GM21390 (cell line): ENCODE data around the gene IFNAR2.

ENCODE experiments used
- ATAC-seq: cut with Tn5 transposase; IDR thresholded peaks from one replicate; pipeline ENCODE4 v1.9.1; 2021; ENCODE audit not compliant: unreplicated experiment

The IFNAR2 gene

GRCh38 chr21:33229784-33230544 lies at the start of gene IFNAR2:
TSS of gene IFNAR2 (plus strand) at chr21:33229938. CDS start at chr21:33241923, 11,985 bp downstream.
- peak; percentile 68 for ATAC-seq

GRCh38 chr21:33185852-33186251 lies 43.9 kb upstream of the IFNAR2 start:
- ATAC-seq, result no peak

GRCh38 chr21:33187276-33187675 lies 42.5 kb upstream of the IFNAR2 start:
- no peak for ATAC-seq

- no peak for ATAC-seq
Observed at GRCh38 chr21:33189237-33189636, 40.5 kb upstream of the IFNAR2 start.

- no peak for ATAC-seq
Observed at GRCh38 chr21:33189824-33190223, 39.9 kb upstream of the IFNAR2 start.

- ATAC-seq, result no peak
Observed at GRCh38 chr21:33196941-33197374, 32.8 kb upstream of the IFNAR2 start.

- no peak for ATAC-seq
Observed at GRCh38 chr21:33197496-33197895, 32.2 kb upstream of the IFNAR2 start.

GRCh38 chr21:33198346-33199099 lies 31.2 kb upstream of the IFNAR2 start:
- ATAC-seq, result no peak

- ATAC-seq, result no peak
Observed at GRCh38 chr21:33199100-33199464, 30.7 kb upstream of the IFNAR2 start.

- ATAC-seq, result peak; percentile 62
Observed at GRCh38 chr21:33199516-33200217, 30.1 kb upstream of the IFNAR2 start.

- ATAC-seq, result no peak
Observed at GRCh38 chr21:33201956-33202355, 27.8 kb upstream of the IFNAR2 start.

- ATAC-seq, result no peak
Observed at GRCh38 chr21:33202464-33203363, 27.0 kb upstream of the IFNAR2 start.

GRCh38 chr21:33203371-33203724 lies 26.4 kb upstream of the IFNAR2 start:
- no peak for ATAC-seq

GRCh38 chr21:33205476-33205875 lies 24.3 kb upstream of the IFNAR2 start:
- no peak for ATAC-seq

- ATAC-seq, result no peak
Observed at GRCh38 chr21:33206771-33207281, 22.9 kb upstream of the IFNAR2 start.

- no peak for ATAC-seq
Observed at GRCh38 chr21:33207449-33208149, 22.1 kb upstream of the IFNAR2 start.

GRCh38 chr21:33208534-33208933 lies 21.2 kb upstream of the IFNAR2 start:
- no peak for ATAC-seq

GRCh38 chr21:33211305-33211704 lies 18.4 kb upstream of the IFNAR2 start:
- no peak for ATAC-seq

GRCh38 chr21:33211732-33212131 lies 18.0 kb upstream of the IFNAR2 start:
- no peak for ATAC-seq
